HG02763 (cell line): ENCODE data around the gene CXADR.

Experiments used
- ATAC-seq: cut with Tn5 transposase; IDR thresholded peaks from one replicate; pipeline ENCODE4 v1.9.1; 2021; ENCODE audit warnings: mild to moderate bottlenecking, moderate library complexity; ENCODE audit not compliant: unreplicated experiment

Gene CXADR

DNA sequence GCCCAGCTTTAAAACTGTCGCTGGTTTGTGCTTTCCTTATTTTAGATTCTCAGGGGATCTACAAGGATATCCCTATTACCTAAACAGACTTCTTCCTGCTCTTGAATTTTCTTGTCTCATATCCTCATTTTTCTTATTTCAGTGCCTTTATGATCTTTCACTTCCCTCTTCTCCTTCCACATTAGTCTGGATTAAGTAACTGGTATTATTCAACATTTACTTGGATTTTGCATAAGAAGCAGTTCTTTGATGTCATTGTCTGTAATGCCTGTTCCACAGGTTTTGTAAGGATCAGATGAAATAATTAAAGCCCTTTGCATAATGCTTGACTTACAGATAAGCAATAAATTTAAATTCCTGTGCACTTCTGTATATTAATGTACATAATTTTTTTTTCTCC is 26.5 kb downstream of the CXADR start:
- ATAC-seq: no peak

GRCh38 chr21:17539743-17540341 is 27.0 kb downstream of the CXADR start:
- ATAC-seq: no peak

DNA sequence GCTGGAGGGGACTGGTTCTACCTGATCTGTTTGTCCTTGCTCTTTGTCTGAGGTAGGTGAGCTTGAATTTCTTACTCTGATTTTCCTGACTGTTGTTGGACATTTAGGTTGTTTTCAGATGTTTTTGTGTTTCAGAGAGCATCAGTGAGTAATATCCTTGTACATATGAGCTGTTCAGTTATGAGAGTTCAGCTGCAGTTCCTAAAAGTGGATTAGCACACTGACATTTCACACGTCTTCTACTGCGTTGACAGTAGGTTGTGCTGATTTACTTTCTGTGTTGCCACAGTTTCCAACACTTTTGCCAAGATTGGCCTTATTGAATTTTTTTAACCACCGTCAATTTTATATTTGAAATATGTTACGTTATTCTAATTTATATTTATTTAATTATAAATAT is 27.7 kb downstream of the CXADR start:
- no peak for ATAC-seq

DNA sequence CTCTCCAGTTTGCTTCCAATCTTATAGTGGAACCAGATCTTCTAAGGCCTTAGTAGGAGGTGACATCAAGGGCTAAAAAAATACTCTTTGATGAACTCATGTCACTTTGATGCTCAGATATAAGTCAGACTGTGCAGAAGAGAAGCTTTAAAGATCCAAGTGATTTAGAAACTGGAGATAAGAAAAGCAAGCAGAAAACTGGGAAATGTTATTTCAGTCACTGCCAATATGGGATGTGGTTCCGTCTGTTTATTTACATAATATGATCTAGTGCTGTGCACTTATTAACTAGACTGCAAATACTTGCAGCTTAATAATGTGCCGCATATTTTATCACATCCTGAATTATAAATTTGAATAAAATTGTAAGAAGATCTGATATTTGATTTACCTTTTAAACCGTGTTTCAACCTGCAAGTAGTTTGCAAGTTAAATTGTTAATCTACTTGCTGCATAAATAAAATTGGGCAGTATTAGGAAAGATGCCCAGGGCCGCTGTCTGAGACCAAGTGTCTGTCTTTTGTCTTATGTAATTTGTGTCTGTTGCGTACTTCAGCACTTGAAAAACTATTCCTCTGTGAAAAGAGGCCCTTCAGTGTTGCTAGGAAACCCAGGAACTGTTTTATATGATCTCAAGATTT is 29.6 kb downstream of the CXADR start:
- no peak for ATAC-seq

DNA sequence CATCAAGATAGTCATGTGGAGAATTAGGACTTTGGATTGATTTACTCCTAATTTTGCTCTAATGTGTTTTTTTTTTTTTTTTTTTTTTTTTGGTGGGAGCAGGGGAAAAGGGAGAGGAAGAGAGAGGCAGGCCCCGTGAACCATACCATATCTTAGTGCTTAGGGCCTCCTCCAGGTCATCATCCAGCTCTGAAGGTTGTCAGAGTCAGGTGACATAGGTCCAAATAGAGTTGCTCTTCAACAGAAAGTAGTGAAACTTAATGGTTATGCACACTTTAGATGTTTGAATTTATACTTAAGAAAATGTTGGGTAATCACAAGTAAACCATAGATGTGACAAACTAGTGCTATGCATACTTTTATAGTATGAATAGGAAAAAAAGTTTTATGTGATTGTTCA is 32.2 kb downstream of the CXADR start:
- ATAC-seq: no peak

DNA sequence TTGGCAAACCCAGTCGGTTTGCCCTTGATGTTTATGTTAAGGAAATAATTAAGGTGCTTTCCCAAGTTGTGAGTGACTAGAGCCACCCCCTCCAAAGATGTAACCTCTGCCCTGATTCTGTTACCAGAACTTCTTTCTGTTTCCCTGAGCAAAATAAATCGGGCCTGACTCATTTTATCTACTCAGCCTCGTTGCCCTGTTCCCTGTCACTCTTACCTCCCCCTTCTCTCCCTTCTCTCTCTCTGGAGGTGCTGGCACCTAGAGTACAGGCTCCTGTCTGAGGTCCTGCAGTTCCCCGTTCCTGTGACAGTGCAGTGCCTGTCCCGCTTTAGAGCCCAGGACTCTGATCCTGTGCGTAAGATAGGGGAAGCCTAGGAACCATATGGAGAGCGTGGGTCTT is 35.4 kb downstream of the CXADR start:
- ATAC-seq: no peak

GRCh38 chr21:17550671-17551308 is 37.9 kb downstream of the CXADR start:
- no peak for ATAC-seq

DNA sequence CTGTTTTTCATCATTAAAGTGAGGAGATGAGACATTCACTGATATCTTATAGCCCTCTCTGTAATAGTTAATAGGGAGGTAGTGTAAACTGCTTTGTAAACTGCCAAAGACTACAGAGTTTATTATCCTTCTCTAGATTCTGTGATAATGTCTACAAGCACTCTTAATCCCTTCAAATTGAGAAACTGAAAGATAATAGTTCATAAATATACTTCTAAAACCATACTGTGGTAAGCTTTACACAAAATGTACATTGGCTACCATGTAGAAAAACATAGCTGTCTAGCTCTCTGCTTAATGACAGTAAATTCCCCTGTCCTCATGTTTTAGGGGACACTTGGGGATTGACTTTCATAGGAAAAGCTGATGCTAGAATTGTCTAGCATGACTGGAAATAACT is 39.6 kb downstream of the CXADR start:
- no peak for ATAC-seq

GRCh38 chr21:17554120-17554519 is 41.3 kb downstream of the CXADR start:
- ATAC-seq: no peak

DNA sequence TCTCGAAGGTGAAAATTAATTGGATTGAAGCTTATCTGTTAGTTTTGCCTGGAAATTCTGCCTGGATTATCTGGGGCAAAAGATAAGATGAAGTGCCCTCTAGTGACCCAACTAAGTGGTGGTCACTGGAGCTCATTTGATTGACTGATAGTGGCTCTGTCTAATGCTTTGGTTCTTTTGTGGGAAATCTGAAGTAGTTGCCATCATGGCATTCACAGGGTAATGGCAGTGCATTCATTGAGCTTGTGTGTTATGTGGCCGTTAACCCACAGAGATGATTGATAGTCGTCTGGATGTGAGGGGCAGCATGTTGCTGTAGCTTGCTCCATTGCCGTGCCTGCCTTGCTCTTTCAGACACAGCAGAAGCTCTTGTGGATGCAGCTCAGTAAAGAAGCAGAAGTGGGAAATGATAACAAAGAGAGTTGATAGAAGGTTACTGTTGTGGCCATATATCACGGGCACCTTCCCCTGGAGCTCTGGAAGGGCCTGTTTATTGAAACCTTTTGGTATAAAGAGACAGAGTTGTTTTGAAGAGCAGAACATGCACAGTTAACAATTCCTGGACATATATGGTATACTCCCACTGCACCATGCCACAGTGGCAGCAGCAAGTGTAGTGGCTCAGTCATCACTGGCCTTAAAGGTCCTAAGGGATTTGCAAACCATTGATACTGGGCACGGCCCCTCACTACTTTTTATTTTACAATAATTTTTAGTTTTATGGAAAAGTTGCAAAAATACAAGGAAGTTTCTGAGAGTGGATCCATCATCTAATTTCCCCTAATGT is 42.0 kb downstream of the CXADR start:
- no peak for ATAC-seq

DNA sequence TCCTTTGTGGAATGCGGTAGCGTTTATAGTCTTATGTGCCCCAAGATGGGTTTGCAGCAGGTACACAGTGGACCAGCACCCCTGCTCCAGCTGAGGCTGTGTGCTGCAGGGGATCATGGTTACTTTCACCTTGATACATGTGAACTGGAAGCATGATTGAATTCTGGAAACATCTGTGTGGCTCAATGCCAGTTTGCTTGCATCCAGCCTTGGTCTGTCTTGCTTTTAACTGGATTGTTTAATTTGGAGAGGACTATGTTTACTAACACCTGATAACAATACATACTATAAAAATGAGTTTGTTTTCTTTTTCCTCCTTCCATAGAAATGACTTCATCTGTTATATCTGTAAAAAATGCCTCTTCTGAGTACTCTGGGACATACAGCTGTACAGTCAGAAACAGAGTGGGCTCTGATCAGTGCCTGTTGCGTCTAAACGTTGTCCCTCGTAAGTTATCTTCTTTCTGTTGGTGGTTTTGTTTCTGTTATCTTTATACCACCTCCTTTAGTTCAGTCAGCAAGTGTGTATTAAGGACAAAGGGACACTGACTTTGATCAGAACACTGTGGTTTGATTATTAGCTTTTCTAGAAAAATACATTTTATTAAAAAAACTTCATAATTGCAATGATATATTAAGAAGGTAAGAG is 47.7 kb downstream of the CXADR start:
- ATAC-seq: no peak

- ATAC-seq: no peak
Observed at GRCh38 chr21:17570786-17571185, 57.9 kb downstream of the CXADR start.

DNA sequence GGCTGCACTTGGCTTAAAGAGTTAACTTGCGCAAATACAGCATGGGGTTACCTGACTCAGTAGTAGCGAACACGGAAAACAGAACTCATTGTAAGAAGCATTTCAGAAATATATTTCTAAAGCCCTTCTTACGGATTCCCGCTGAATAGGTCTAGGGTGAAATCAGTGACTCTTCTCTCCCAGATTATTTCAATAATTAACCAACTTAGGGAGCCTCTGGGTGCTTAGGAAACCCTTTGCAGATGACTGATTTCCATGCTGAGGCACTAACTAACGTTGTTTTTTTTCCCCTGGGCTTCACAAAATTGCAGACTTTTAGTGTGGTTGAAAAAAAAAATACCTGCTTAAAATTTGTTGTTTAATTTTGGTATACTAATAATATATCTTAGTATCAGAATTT is 59.6 kb downstream of the CXADR start:
- no peak for ATAC-seq

GRCh38 chr21:17575076-17575475 is 62.2 kb downstream of the CXADR start:
- ATAC-seq: no peak

DNA sequence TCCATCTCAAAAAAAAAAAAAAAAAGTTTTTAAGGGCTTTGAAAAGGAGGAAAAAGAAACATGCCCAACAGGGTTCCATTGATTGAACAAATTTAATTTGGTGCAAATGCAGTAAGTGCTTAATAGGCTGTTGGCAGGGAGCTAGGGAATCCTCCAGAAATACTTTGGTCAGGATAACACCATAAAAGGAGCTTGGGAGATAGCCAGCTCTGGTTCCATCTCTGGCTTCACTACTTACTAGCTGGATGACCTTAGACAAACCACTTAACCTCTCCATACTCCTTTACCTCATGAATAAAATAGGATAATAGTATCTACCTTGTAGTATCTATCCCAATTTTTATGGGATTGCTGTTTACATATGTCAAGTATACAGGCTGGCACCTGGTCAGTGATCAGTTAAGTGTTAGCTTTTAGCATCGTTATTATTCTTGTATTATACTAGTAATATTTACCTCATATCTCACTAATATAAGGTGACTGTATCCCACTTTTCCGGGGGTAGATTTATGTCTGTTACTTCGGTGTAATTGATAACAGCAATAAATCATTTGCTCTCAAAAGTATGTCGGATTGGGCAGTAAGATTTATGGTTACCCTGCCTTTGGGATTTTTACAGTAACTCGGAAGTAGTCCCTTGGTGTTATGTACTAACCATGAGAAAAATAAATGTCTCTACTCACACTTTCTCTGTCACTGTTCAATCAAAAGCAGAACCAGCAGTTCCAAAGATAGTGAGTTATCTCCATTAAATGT is 63.4 kb downstream of the CXADR start:
- ATAC-seq: no peak

DNA sequence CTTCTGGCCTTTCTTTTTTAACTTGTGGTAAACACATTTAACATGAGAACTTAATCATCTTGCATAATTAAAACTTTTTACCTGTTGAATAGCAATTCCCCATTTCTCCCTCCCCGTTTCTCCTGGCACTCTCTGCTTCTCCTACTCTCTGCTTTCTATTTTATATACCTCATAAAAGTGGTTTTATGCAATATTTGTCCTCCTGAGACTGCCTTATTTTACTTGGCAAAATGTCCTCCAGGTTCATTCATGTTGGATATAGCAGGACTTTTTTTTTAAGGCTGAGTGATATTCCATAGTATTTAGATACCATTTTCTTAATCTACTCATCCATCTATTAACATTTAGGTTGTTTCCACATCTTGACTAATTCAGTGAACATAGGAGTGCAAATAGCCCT is 64.9 kb downstream of the CXADR start:
- ATAC-seq: no peak

DNA sequence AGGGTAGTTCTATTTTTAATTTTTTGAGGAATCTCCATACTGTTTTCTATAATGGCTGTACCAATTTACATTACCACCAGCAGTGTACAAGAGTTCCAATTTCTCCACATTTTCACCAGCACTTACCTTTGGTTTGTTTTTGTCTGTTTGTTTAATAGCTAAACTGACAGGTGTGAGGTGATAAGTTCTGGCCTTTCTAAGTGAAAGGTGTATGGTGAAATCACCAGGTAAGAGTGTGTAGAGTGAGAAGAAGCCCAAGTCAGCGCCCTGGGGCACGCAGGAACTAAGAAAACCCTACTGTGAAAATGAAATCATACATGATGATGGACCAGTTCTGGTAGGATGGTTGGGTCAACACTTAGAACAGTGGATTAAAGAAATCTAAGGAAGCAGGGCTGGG is 65.3 kb downstream of the CXADR start:
- no peak for ATAC-seq

DNA sequence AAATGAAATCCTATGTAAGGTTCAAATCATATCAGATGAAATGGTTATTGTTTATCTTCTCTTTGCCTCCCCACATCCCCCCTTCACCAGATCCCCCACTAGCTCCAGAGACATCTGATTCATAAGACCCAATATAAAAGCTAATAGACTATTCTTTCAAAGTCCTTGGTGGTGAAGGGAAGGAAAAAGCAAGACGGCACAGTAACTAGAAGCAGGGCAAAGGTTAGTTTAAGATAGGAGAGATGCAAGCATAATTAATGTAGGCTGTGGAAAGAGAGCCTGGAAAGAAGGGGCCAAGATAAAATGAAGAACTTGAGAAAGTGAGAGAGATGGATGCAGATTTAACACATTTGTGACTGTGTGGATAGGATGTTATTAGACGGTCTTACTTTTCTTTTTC is 66.0 kb downstream of the CXADR start:
- no peak for ATAC-seq

- ATAC-seq: no peak
Observed at GRCh38 chr21:17580319-17580718, 67.5 kb downstream of the CXADR start.

- ATAC-seq: no peak
Observed at GRCh38 chr21:17583898-17584297, 71.1 kb downstream of the CXADR start.
